ENCODE results near the gene IGDCC3.
"Not testable (repeated sequence)": the region's sequence is repeated elsewhere in the genome, so short reads cannot be mapped to it uniquely, and the experiment has no call there.

The IGDCC3 gene

GRCh38 chr15:65369212-65369547 is 8.6 kb downstream of the IGDCC3 start:
- DNase-seq (ENCODE audit: low read depth), result no peak

DNA sequence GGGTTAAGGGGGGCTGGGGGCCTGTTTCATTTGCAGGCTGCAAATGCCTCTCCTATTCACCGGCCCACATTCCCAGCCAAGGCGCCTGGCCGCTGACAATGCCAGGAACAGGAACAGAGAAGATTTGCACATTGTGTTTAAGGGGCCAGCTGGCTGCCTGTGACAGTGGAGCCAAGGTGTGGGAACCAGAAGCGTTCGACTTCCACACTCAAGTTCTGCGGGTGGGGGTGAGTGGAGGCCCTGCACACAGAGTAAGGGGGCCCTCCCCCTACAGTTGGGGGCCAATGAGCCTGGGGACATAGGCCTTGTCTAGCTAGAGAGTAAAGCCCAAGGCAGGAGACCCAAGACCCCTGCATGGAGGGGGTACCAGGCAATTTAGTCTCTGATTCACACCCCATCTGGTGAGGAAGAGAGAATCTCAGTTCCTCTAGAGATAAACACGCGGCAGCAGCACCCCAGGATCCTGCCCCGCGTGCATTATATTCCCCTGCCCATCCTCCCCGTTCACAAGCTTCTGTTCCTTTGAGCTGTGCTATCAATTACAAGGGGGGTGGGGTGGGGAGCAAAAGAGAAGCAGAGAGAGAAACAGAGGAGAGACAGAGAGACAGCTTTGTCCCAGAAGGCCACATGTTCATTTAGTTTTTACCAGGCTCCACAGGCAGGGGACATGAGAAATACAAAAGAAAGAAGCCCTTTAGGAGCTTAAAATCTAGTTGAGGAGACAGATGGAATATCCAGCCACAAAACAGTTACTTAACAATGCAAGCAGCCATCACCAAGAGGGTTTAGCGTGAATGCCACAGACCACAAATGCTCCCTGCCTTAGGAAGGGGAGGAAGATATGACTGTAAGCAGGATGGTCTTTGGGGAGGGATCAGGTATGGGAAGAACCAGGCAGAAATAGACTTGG is 9.2 kb downstream of the IGDCC3 start:
- no peak for DNase-seq (ENCODE audit: low read depth)

DNA sequence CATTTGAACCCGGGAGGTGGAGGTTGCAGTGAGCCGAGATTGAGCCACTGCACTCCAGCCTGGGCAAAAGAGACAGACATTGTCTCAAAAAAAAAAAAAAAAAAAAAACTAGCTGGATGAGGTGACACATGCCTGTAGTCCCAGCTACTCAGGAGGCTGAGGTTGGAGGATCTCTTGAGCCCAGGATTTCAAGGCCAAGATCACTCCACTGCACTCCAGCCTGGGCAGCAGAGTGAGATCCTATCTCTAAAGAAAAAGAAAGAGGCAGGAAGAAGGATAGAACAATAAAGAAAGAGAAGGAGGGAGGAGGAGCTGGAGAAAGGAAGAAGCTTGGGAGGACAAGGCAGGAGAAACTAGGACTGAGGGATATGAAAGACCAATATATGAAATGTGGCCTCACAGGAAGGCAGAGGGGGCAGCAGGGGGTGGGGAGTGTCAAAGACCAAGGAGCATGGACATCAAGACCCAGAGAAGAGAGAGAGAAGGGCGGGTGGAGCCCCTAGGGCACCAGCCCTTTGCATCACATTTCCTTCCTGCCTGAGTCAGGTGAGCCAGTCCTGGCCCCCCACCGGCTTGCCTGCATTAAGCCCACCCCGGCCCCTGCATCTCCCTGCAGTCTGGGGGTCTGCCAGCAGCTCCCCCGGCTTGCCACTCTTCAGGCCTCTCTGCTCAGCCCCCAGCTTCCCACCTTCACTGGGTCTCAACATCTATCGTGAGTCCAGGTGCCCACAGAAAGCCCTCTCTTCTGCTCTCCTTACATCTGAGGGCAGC is 11.5 kb downstream of the IGDCC3 start:
- no peak for DNase-seq (ENCODE audit: low read depth)

GRCh38 chr15:65365229-65365628 is 12.6 kb downstream of the IGDCC3 start:
- no peak for DNase-seq (ENCODE audit: low read depth)

DNA sequence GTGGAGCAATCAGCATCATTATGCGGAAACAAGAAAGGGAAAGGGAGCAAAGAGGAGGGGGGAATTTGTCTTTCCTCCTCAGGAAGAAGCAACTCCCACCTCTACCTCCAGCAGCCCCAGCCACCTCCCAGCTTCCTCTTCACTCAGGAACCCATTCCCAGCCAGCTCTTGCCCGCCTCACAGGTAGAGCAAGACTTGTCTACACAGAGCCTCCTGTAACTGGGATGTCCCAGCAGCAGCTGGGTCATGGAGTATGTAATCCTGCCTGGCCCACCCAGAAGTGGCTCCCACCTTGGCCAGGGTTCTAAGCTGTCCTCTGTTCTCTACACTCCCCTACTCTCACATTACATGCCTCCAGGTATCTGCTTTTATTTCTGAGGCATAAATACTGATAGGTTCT is 14.0 kb downstream of the IGDCC3 start:
- no peak for DNase-seq (ENCODE audit: low read depth)

DNA sequence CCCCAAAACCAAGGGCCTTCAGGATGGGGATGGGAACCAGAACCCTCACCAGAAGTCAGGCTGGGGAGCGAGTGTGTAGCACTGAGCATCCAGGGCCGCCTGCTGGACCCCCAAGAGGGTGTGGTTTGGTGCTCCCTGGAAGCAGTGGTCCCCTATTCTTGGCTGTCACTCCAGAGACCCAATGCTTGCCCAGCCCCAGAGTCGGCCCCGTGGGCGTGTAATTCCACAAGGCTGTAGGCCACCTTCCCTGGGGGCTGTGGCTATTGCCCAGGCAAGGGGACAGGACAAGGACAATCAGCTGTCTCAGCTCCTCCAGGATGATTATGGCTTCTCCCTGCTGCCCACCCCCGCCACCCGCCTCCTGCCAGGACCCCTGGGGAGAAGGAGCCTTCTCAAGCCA is 14.5 kb downstream of the IGDCC3 start:
- no peak for DNase-seq (ENCODE audit: low read depth)

DNA sequence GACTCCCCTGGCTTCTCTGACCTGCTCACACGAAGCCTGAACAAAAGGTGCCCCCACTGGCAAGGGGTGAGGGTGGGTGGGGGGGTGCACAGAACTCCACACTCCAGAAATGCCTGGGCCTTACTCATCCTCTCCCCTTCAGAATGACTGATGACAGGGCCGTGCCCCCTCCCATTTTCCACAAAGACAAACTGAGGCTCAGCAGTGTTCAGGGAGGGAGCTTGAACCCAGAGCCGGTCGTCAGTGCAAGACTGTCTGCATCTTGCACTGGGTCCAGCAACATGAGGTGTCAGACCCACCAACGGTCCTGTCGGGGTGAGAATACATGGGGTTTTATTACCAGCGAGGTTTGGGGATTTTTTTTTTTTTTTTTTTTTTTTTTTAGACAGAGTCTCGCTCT is 15.3 kb downstream of the IGDCC3 start:
- DNase-seq (ENCODE audit: low read depth), result no peak

DNA sequence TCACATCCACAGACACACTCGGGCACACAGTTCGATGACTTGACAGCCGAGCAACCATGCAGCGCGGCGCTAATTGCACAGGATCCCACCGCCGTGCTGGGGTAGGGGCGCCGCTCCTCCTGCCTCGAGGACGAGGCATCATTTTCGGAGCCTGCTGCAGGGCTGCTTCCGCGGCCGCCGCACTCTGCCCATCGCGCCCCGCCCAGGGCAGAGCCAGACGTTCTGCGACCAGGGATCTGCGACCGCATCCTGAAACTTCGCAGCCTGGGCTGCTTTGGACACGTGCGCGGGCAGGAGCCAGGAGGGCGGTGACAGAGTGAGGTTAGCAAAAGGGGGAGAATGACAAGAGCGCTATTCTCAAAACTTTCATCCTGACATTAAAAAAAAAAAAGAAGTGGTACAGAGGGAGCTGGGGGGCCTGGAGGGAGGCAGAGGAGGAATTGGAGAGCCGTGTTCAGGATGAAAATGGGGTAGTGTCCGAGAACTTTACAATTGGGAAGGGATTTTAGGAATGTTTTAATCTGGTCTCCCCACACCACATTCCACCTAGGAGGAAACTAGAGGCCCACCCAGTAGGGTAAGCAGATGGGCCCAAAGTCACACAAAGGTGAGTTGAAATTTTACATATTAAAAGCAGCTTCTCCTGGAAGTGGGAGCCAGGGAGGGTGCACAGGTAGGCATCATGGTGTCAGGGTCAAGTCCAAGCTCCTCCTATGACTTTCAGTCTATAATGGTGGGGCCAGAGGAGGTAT is 15.9 kb downstream of the IGDCC3 start:
- no peak for DNase-seq (ENCODE audit: low read depth)

GRCh38 chr15:65360506-65360905 is 17.3 kb downstream of the IGDCC3 start:
- no peak for DNase-seq (ENCODE audit: low read depth)

GRCh38 chr15:65355988-65356353 is 21.8 kb downstream of the IGDCC3 start:
- DNase-seq (ENCODE audit: low read depth), result no peak

DNA sequence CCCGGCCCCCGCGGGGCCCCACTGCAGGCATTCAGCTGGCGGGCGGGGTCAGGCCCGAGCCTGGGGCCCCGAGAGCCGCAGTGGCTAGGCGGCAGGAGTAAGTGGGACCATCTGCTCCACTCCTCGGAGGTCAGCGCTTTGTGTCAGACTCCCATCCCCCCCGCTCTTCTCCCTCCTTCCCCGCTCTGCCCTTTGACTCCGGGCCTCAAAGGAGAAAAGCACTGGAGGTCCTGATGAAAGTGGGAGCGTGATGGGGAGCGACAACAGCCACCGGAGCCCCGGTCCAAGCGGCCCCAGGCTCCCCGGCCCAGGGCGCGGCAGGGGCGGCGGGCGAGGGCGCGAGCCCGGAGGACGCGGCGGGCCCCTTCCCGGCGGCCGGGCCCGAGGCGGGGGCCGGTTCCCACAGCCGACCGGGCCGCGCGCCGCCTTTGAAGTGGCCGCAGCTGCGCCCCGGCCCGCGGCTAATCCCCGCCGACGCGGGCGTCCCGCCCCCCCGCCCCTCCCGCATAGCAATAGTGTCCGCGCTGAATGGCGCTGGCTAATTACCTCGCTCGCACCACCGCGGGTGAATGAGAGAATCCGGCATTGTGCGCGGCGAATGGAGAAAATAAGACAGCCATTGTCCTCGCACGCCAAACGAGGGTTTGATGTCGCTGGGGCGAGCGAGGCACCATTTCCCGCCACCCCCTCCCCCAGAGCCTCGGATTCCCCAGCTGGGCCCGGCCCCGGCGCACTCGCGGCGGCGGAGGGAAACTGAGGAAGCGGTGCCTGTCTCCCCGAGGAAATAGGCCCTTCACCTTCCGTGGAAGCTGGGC is 22.4 kb downstream of the IGDCC3 start:
- no peak for DNase-seq (ENCODE audit: low read depth)

DNA sequence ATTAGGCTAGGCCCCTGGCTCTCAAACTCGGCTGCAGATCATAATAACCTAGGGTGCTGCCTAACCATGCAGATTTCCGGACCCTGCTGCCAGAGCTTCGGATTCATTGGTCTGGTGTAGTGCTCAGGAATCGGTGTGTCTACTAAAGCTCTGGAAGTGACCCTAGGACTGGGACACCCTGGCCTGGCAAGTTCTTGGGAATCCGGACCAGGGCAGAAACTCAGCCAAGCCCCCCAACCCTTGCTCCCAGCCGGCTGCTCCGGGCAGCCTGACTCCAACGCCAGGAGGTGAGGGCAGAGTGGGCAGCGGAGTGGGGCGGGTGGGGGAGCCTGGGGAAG is 23.0 kb downstream of the IGDCC3 start:
- DNase-seq (ENCODE audit: low read depth), result no peak

- DNase-seq (ENCODE audit: low read depth), result not testable (repeated sequence)
These were observed 25.8 kb downstream of the IGDCC3 start for GRCh38 chr15:65351972-65352371.

- no peak for DNase-seq (ENCODE audit: low read depth)
These were observed 28.5 kb downstream of the IGDCC3 start for GRCh38 chr15:65349338-65349737.

- not testable (repeated sequence) for DNase-seq (ENCODE audit: low read depth)
These were observed 30.0 kb downstream of the IGDCC3 start for GRCh38 chr15:65347756-65348155.

GRCh38 chr15:65346856-65347598 is 30.8 kb downstream of the IGDCC3 start:
- DNase-seq (ENCODE audit: low read depth), result no peak

DNA sequence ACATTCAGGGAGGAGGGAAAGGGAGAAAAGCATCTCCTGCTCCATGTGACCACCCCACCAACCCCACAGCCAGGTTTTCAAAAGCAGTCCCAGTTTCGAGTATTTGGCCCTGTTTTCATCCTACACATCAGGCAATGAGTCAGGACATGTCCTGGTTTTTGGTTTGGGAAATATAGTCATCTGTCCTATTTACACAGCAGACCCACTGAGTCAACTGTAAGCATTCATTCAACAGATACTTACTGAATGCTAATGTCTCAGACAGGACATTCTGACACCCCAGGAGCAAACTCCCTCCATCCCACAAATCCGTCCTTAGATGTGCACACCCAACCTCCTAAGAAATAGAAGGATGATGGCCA is 32.9 kb downstream of the IGDCC3 start:
- no peak for DNase-seq (ENCODE audit: low read depth)

DNA sequence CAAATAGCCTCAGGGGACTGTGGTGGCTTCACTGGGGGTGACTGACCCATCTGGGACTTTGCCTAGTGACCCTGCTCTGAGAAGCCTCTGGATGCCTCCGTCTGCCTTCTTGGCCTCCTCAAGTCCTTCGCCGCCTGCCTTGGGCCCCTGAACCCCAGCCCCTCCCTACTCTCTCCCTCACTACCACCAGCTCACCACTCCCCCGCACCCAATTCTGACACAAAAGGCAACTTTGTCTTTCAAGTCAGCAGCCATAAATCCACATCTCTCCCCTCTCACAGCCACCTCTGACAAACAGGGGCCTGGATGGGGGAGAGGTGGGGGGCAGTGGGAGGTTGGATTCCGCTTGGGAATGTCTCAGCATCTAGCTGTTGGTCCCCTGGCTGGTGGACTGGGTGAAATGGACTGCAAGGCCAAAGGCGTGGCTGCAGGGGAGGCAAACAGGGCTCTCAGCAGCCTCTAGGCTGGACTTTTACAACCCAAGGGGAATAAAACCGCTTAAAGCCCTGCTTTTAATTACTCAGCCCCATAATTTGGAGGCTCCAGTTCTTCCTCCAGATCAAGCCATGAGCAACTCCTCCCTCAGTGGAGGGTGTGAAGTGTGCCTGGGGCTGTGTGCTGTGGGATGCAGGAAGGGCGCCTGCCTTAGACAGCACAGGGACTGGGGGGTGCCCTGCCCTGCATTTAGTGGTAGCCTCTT is 33.4 kb downstream of the IGDCC3 start:
- no peak for DNase-seq (ENCODE audit: low read depth)

- DNase-seq (ENCODE audit: low read depth), result no peak
These were observed 34.3 kb downstream of the IGDCC3 start for GRCh38 chr15:65343374-65343981.

DNA sequence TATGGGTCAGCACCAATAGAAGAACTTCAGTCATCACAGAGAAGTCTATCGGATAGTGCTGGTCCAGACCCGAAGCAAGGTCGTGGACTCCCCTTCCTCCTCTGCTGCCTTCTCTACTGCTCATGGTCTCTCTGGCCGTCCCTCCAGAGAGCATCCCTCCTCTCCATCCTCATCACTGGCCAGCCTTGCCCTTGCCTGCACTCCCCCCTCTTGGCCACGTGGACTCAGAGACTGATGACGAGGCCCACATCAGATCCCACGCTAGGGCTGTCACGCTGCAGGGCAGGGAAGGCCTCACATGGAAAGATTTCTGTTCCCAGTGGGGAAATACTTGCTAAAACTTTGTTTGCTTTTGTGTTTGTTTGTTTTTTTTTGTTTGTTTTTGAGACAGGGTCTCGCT is 35.3 kb downstream of the IGDCC3 start:
- DNase-seq (ENCODE audit: low read depth), result no peak

Measured in stimulated activated CD8-positive, alpha-beta memory T cell treated with anti-CD3 and anti-CD28 coated beads, Interleukin-12 subunit alpha, Interleukin-12 subunit beta, amount 100 ng/mL, for 4 hours (primary cell).